HG03571 (cell line): ENCODE data around the gene CDKN2B-AS1.

ENCODE experiments used
- ATAC-seq: cut with Tn5 transposase; IDR thresholded peaks from one replicate; pipeline ENCODE4 v1.9.1; 2021; ENCODE audit not compliant: unreplicated experiment

The CDKN2B-AS1 gene

DNA sequence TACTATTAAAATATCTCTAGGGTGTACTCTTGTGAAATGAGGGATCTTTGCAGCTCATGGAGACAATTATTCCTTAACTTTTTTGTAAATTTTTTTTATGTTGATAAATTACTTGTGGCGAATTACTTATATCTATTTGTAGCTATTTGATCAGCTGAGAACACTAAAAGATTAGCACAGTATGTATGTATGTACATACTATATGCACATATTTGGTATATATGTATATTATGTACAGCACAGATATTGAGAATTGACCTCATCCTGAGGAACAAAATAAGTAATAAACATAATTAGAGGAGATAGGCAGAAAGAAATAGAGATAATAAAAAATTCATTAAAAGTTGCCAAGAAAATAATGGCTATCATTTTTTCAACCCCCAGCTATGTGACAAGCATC is 12.2 kb upstream of the CDKN2B-AS1 start:
- no peak for ATAC-seq

DNA sequence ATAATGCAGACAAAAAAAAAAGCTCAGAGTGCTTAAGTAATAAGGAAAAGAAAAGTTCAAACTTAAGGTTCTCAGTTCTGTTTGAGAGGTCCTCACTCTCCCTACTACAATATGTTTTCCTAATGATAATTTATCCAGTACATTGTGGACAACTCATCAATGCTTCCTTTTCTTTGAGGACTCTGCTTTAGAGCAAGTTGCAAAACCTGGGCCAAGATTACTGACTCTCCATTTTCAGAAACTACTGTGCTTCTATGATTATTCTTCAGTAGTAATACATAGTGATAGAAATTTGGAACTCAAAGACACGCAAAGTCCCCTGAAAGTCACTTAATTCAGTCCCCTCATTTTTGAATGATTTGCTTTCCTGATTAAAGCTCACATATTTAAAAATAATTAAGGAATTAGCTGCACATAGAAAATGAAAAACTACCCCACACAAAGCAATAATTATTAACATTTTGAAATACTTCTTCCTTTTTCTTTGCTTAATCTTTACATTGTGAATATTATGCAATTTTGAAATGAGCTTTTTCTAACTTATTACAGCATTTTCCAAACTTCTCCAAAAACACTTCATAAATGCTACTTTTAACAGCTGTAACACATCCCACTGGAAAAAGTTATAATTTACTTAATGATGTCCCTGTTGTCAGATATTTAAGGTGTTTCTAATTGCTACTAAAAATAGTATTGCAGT is 11.6 kb upstream of the CDKN2B-AS1 start:
- no peak for ATAC-seq

DNA sequence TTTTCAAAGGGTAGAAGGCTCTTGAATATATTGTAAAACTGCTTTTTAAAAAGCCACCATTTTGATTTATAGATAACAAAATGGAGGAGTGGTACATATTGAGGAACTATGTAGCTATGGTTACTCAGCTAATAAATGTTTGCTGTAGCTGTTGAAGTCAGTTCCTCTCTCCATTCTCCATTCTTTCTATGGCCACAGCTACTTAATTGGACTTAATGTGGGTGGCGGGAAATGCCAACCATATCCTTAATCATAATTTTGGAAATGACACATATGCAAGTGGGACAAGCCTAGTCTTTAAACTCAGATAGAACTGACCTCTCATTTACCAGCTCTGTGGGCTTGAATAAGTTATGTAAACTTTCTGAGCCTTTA is 11.0 kb upstream of the CDKN2B-AS1 start:
- ATAC-seq, result no peak

DNA sequence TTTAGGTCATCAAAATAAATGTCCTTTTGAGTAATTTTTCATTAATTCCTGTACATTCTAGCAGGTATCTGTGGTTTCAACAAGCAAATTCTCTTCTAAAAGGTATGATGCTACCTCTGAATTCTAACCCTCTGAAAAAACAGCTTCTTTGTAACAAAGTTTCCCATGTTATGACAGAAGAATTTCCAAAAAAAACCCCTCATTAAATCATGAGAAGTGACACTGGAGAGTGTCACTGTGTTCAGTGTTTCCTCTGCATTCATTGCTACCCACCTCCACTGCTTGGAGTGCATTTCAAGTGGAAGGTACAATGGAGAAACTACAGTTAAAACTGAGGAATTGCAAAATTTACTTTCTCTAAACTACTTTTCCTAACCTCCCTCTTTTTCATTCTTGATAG is 10.5 kb upstream of the CDKN2B-AS1 start:
- no peak for ATAC-seq

DNA sequence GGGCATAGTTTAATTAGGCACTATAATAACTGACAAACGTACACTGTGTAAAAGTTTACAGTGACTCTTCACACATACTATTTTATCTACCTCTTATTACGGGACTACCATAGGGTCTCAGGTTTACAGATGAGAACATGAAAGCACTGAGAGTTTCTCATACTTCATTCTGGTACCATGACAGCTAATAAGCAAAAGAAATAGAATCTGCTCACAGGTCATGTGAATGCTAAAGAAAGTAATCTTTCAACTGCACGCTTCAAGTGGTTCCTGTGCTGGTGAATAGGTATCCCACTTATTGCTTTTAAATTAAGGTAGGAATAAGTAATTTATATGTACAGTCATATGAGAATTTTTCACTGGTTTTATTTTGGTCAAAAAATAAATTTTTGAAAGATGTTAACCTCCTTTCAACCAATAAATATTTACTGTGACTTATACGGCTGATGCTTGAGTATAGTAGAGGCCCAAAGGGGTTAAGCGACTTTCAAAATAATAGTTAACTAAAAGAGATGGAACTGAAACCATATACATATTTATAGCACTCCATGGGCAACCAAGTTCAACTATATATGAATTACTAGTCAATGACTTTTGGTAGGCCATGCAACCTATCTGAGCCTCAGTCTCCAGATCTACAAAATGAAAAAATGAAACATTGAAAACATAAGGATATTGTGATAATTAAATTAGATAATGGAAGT is 8.5 kb upstream of the CDKN2B-AS1 start:
- peak; percentile 53 for ATAC-seq

DNA sequence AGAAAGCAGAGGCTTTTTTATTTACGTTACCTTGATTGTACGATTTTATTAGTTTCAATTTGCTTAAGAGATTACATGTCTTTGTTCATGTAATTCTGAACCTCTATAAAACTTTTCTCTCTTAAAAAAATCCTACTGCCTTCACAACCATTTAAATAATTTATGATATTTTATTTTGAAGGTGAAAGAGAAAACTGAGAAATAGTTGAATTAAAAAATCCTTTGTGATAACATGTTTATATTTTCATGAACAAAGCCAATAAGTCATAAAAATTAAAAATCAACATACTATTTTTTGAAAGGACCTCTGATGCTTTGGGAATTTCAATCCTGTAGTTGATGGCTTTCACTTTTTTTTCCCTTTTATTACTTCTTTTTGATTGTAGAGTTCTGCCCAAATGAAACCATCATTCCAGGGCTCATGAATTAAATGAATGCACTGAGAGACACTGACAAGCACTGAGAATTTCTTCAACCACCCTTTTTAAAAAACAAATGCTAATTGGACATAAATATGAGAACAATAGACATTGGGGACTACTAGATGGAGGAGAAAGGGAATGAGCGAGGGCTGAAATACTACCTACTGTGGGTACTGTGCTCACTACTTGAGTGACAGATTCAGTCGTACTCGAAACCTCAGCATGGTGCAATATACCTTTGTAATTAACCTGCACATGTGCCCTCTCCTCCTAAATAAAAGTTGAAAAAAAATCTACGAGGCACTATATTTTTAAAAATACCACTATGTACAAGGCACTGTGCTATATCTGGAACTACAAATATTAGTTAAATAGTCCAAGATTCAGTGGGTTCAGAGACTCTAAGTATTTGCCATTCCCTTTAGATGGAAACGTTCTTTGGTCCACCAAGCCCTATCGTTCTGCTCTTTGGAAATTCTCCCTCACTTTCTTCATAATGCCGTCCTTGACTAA is 6.3 kb upstream of the CDKN2B-AS1 start:
- no peak for ATAC-seq

DNA sequence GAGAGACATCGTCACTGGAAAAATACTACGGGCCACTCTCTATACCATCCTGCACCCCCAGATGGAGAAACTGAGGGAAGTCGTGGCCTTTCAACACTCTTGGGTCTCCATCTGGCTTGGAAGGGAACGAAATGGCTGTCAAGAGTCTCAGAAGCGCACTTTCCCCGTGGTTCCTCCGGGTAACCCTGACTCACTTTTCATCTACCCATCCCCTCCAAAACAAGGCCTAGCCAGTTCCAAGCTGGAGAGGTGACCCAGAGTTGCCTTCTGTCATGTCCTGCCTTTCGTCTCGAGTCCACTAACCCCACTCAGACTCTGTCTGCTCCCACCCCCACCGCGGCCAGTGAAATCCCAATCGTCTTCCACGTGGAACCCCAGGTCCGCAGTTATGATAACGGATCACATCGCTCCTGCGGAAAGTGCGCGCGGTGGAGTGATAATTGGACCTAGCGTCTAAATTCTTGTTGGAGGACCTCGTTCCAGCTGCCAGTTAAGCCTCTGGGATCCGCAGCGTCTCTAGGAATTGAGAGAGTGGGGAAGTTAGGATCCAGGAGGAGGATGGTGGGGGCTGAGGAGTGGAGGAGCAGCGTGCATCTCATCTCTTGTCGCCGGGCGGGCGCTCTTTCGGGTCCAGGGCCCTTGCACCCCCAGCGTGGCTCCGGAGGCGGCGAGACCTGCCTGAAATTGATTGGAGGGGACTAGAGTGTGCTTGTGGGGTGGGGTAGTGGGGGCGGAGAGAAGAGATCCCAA is 5.0 kb upstream of the CDKN2B-AS1 start:
- ATAC-seq, result no peak

DNA sequence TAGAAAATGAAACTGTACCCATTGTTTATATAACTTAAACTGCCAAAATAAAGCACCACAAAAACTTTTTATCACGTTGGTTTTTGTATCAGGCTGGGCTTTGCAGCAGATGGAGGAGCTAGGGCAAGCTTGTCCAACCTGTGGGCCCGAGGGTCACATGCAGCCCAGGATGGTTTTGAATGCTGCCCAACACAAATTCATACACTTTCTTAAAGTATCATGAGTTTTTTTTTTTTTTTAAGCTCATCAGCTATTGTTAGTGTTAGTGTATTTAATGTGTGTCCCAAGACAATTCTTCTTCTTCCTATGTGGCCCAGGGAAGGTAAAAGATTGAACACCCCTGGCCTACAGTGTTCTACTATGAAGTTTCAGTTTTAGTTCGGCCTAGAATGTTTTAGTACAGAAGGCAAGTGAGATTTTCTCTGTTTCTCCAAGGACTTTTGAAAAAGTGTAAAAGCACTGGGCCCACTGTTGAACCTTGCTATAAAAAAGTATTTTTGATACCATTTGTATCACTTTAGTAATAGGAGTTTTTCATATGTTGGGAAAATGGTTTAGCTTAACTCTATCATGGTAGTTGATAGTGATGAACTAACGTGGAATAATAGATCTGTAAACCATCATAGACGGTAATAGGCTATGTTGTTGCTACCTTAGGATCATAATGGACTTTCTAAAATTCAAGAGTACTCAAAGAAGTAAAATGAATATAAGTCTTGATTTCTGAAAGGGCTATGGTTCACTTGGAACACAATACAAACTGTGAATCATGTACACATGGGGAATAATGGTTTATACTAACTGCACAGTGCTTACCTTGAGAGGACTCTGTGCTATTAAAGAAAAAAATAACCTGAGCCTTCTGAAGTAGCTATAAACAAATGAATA is 3.3 kb upstream of the CDKN2B-AS1 start:
- no peak for ATAC-seq

DNA sequence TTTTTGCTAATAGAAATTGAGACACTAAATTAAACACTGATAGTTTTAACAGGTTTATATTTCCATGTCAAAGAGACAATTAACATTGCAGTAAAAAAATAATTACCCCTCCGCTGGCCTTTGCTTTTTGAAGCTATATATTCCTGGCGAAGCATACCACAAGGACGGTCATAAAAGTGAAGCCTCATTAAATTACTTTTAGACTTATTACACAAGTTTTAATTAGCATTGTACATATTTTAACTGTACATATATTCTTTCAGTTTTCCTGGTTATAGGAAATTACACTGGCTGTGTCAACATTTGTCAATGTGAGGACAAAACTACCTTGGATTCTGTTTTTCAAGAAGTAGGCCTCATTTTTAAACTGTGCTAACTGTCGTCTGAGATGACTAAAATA is 1.6 kb upstream of the CDKN2B-AS1 start:
- ATAC-seq, result no peak

DNA sequence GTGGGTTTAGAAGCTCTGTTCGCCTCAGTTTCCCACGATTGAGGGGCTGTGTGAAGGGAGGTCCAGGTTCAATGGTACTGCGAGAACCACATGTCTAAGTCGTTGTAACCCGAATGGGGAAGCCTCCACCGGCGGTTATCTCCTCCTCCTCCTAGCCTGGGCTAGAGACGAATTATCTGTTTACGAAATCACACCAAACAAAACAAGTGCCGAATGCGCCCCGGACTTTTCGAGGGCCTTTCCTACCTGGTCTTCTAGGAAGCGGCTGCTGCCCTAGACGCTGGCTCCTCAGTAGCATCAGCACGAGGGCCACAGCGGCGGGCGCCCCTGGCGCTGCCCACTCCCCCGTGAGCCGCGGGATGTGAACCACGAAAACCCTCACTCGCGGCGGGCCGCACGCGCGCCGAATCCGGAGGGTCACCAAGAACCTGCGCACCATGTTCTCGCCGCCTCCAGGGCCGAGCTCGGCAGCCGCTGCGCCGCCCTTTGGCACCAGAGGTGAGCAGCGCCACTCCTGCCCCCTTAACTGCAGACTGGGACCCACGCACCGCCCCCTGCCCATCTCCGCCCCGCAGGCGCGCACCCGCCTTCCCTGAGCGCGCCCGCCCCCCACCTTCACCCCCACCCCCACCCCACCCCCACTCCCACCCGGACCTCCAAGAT is 567 bp upstream of the CDKN2B-AS1 start, which contains the start of gene CDKN2A:
TSS of gene CDKN2A (minus strand) at position 500 of the 663 bp plus-strand sequence.
- ATAC-seq, result peak; percentile 38

DNA sequence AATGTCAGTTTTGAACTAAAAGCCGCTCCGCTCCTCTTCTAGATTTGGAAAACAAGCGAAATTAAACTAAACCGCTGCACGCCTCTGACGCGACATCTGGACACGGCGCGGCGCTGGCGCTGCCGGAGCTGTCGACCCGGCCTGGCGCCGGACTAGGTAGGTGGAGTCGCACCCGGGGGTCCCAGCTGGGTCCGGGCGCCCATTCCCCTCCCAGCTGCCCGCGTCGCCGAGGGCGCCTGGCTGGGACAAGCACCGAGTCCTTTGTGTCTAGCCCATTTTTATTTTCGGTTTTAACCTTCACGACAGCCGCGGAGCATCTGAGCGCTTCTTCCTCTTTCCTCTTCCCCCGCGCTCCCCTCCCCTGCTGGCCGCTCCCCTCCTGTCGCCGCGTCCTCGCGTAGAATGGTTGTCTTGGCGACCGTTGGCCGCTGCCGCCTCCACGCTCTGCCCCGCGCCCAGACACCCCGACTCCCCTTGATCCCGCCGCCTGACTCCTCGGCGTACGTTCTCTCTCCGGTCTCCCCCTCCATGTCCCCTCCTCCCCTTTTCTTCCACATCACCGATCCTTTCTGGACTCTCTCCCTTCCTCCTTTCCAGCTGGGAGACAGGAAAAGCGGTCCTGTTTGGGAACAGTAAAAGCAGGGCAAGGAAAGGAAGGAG is 545 bp downstream of the CDKN2B-AS1 start:
- peak; percentile 80 for ATAC-seq

DNA sequence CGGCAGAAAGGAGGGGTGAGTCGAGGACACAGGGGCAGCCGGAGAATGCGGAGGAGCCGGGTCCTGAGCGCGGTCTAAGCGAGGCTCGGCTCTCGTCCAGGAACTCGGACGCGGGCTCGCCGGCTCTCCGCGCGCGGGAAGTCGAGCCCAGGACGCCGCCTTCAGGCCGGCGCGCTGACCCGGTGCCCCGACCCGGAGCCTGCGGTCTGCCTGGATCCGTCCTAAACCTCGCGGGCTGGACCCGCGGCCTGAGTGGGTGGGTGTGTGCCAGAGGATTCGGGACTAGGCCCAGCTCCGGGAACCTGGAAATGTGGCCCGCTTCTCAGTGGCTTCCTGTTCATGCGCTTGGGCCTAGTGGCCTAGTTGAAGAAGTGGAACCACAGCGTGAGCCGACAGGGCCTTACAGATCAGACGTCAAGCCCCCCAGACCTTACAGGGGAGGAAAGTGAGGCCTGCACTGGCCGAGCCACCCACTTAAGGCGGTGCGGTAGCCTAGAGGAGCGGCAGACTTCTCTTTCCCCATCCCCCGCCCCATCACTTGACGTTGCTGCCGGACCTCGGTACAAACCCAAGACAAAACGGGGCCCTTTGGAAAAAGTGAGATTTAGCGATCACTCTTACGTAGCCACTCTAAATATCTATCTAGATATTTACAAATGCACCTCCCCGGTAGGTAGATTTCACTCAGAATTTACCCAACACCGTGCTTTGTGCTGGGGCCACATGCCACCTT is 1.2 kb downstream of the CDKN2B-AS1 start:
- ATAC-seq, result peak; percentile 18

DNA sequence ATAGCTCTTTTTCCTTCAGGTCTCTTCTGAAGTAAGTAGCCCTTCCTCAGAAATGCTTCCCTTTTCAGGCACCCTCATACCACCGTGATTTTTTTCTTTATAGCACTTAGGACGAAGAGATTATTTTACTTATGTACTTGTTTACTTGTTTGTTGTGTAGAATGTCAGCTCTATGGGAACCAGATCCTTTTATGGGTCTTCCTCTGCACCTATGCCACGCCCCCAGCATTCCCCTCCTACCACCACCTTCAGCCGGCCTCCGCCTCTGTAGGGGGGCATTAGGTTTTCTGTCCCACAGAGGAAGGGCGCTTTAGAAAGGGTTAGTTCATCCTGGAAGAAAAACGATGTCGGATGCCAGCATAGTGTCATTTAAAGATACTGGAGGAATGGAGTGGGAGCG is 1.8 kb downstream of the CDKN2B-AS1 start:
- ATAC-seq, result no peak

DNA sequence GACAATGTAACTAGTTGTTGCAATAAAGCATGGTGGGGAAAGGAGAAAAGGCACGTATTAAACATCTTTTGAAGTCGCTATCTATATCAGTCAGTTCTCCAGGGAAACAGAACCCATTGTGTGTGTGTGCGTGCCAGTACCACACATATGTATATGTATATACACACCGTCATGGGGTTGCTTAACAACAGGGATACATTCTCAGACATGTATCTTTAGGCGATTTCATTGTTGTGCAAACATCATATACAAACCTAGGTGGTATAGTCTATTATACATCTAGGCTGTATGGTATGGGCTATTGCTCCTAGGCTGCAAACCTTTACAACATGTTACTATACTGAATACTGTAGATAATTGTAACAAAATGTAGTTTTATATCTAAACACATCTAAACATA is 2.3 kb downstream of the CDKN2B-AS1 start:
- ATAC-seq, result no peak

DNA sequence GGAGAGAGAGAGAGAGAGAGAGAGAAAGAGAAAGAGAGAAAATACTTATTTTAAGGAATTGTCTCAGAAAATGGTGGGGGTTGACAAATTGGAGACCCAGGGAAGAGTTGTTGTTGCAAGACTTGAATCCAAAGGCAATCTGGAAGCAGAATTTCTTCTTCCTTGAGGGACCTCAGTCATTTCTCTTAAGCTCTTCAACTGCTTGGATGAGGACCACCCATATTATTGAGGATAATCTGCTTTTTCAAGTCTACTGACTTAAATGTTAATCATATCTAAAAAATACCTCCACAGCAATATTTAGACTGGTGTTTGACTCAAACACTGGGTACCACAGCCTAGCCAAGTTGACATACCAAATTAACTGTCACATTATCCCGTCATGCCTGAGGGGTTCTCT is 2.9 kb downstream of the CDKN2B-AS1 start:
- no peak for ATAC-seq

DNA sequence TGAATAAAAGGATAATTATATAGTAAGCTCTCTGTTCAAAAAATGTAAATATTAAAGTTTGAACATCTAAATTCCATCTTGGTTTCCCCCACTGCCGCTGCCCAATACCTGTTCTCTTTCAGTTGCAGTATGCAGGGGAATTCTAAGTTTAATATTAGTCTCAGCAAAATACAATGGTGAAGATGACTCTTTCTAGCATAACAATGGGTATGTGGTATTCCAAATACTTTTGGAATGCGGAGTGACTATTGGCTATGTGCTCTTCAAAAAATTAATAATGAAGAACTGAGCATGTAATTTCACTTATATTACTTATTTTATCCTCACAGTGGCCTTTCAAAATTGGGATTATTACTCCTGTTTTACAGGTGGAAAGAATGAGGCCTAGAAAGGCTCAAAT is 3.4 kb downstream of the CDKN2B-AS1 start:
- no peak for ATAC-seq

DNA sequence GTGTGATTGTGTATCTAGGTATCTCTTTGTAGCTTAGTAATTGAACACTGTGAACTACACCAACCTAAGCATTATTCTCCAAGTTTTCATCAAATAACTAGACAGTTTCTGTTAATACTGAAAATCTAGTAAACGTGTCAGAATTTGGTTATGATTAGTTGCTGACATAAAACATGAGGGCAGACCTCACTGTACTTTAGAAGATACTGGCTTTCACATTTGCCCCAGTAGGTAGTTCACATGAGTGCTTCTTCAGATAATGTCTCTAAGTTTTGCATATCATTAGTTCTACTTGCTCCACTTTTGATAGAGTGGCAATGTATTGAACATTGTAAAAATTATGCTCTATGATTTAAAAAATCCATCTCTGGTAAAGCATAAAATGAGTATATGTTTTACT is 7.4 kb downstream of the CDKN2B-AS1 start:
- no peak for ATAC-seq

DNA sequence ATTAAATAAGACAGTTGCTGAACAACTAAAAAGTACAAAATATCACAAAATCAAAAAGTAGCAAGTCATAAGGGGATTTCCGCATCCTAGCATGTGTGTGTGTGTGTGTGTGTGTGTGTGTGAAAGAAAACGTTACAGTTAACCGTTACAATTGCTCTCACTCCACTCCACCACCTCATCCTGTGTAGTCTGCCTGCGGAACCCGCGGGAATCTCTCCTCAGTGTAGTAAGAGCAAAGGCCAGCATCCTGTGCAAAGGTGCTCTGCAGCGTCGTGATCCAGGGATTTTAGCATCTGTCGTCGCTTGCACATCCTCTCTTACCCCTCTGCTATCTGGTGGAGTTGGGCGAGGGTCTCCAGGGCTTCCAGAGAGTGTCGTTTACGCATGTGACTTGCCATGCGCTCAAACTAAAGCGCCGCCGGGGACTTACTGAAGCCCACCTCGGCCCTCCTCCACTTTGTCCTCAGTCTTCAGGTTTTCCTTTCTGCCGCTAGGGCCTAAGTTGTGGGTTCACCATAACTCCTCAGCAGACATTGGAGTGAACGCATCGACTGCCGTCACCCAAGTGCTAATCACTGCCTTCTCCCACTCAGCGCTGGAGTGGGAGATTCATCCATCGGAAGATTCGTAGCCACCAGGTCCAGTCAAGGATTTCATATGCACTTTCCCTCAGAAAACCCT is 10.6 kb downstream of the CDKN2B-AS1 start:
- ATAC-seq, result no peak
